Upper lobe of left lung (tissue), 4 donors: ENCODE measurements around the gene PRR23B.

Experiments used
- CTCF ChIP-seq, 6 experiments: fragments of 450-650 bp in 4 of 6; fragments of 200-600 bp in 2 of 6; sonication (generic) in 2 of 6; IDR thresholded peaks; one replicate each; pipeline ENCODE4 v1.5.1; 2016 to 2019; ENCODE audit warnings: antibody characterized with exemption in 6 of 6
- EP300 ChIP-seq, 4 donors: sonication (generic); formaldehyde crosslinking; IDR thresholded peaks; one replicate each; pipeline ENCODE4 v1.5.1; 2017; ENCODE audit warnings: antibody characterized with exemption in 4 of 4, control low read depth in 2 of 4
- POLR2A ChIP-seq, 4 donors: fragments of 450-650 bp; IDR thresholded peaks; one replicate each; pipeline ENCODE4 v1.5.1; 2016 to 2017; ENCODE audit warnings: antibody characterized with exemption in 4 of 4, mild to moderate bottlenecking in 2 of 4

DNA sequence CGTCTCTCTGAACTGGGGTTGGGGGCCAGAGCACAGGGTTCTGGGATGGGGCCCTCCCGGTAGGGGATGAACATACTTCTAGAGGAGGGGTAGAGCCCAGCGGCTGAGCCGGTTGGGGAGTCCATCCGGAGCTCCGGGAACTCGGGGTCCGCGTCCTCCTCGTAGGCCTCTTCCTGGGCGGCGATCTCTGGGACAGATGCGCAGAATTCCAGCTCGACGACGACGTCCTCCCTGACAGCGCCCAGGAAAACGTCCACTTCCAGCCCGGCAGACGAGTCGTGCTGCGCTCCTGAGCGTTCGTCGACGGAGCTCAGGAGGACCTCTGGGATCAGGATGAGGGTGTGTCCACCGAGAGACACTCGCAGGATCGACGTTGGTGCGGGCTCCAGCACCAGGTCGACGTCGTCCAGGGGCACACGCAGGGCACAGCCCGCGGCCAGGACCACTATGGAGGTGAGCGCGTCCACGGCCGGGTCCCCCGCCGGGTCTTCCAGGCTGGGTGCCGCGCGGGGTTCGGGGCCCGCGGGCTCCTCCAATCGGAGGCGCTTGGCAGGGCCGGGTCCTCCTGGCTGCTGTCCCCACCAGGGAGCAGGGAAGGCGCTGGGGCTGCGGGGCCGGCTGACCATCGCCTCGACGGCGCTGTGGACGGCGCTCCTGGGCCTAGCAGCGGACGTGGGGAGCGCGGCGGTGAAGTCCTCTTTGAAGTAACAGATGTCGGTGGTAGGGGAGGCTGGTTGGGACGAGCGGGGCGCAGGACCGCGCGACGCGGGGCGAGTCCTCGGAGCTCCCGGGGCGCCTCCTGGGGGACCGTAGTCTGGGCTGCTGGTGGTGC, 474 bp downstream of the PRR23B start:
- TF ChIP-seq CTCF (IDR thresholded peaks at IDR 0.05) (no peak), EP300 (IDR thresholded peaks at IDR 0.05) (no peak), POLR2A (IDR thresholded peaks at IDR 0.05) (no peak)
